ENCODE measurements around the gene TIMP3.

DNA sequence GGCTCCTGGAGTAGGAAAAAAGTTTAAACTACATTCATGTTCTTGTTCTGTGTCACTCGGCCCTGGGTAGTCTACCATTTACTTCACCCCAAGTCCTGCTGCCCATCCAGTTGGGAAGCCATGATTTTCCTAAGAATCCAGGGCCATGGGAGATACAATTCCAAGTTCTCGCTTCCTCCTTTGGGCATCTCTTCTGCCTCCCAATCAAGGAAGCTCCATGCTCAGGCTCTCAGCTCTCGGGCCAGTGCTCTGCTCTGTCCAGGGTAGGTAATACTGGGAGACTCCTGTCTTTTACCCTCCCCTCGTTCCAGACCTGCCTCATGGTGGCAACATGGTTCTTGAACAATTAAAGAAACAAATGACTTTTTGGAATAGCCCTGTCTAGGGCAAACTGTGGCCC is 60.6 kb downstream of the TIMP3 start:
- TF ChIP-seq, protein P1, sequence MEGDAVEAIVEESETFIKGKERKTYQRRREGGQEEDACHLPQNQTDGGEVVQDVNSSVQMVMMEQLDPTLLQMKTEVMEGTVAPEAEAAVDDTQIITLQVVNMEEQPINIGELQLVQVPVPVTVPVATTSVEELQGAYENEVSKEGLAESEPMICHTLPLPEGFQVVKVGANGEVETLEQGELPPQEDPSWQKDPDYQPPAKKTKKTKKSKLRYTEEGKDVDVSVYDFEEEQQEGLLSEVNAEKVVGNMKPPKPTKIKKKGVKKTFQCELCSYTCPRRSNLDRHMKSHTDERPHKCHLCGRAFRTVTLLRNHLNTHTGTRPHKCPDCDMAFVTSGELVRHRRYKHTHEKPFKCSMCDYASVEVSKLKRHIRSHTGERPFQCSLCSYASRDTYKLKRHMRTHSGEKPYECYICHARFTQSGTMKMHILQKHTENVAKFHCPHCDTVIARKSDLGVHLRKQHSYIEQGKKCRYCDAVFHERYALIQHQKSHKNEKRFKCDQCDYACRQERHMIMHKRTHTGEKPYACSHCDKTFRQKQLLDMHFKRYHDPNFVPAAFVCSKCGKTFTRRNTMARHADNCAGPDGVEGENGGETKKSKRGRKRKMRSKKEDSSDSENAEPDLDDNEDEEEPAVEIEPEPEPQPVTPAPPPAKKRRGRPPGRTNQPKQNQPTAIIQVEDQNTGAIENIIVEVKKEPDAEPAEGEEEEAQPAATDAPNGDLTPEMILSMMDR (IDR thresholded peaks at IDR 0.05; ENCODE audit: low read depth, low read length): no peak
- TF ChIP-seq POLR2A (IDR thresholded peaks at IDR 0.05; ENCODE audit: extremely low read depth, insufficient read length): no peak

Measured in NB4 (cell line).